MM.1S (cell line): ENCODE data around the gene PCDHGA5.
"Not testable (repeated sequence)": the region's sequence is repeated elsewhere in the genome, so short reads cannot be mapped to it uniquely, and the experiment has no call there.

Experiments used
- CTCF ChIP-seq: fragments of 300-600 bp; sonication (generic); IDR thresholded peaks from 2 replicates; pipeline ENCODE4 v1.5.1; 2016; ENCODE audit warnings: antibody characterized with exemption, low read length, mixed read lengths
- EZH2 ChIP-seq: fragments of 300-600 bp; sonication (generic); optimal IDR thresholded peaks from 2 replicates; pipeline ENCODE3; 2017; ENCODE audit warnings: low read depth, mild to moderate bottlenecking, antibody characterized with exemption, low read length, mixed read lengths

GRCh38 chr5:141316963-141317362 is 47.0 kb upstream of the PCDHGA5 start:
- TF ChIP-seq EZH2, CTCF: not testable (repeated sequence)
